ENCODE results near the gene GOLT1A.

GOLT1A gene

GRCh38 chr1:204232526-204232925 lies 18.7 kb upstream of the GOLT1A start:
- no peak overlapping the region for H3K9ac ChIP-seq (ENCODE audit: low read depth, low read length)
- no peaks in the 10 kb centered on the region for H3K4me1 ChIP-seq (ENCODE audit: insufficient read depth, low read length)
- peaks cover 3% of the 10 kb centered on the region; the same call in 1 of the 2 replicates for H3K36me3 ChIP-seq (ENCODE audit: insufficient read depth, low read length)
- H3K9me3 ChIP-seq (ENCODE audit: control insufficient read depth, insufficient read depth, low read length), result no peaks in the 10 kb centered on the region

GRCh38 chr1:204230211-204230610 lies 16.4 kb upstream of the GOLT1A start:
- Histone ChIP-seq H3K4me1 (ENCODE audit: insufficient read depth, low read length) (no peaks in the 10 kb centered on the region), H3K9ac (ENCODE audit: low read depth, low read length) (no peak overlapping the region), H3K36me3 (ENCODE audit: insufficient read depth, low read length) (no peaks in the 10 kb centered on the region), H3K9me3 (ENCODE audit: control insufficient read depth, insufficient read depth, low read length) (no peaks in the 10 kb centered on the region)

- no peaks in the 10 kb centered on the region for H3K36me3 ChIP-seq (ENCODE audit: insufficient read depth, low read length)
- no peaks in the 10 kb centered on the region for H3K9me3 ChIP-seq (ENCODE audit: control insufficient read depth, insufficient read depth, low read length)
- no peak overlapping the region for H3K9ac ChIP-seq (ENCODE audit: low read depth, low read length)
- H3K4me1 ChIP-seq (ENCODE audit: insufficient read depth, low read length), result 0 out of 2 replicates have a peak, but pooled peaks cover 3% of the 10 kb centered on the region
Observed at GRCh38 chr1:204228896-204229295, 15.1 kb upstream of the GOLT1A start.

- Histone ChIP-seq H3K4me1 (ENCODE audit: insufficient read depth, low read length) (0 out of 2 replicates have a peak, but pooled peaks cover 3% of the 10 kb centered on the region), H3K9ac (ENCODE audit: low read depth, low read length) (no peak overlapping the region), H3K36me3 (ENCODE audit: insufficient read depth, low read length) (no peaks in the 10 kb centered on the region), H3K9me3 (ENCODE audit: control insufficient read depth, insufficient read depth, low read length) (no peaks in the 10 kb centered on the region)
Observed at GRCh38 chr1:204227996-204228785, 14.4 kb upstream of the GOLT1A start.

- Histone ChIP-seq H3K36me3 (ENCODE audit: insufficient read depth, low read length) (no peaks in the 10 kb centered on the region), H3K9ac (ENCODE audit: low read depth, low read length) (no peak overlapping the region), H3K4me1 (ENCODE audit: insufficient read depth, low read length) (0 out of 2 replicates have a peak, but pooled peaks cover 3% of the 10 kb centered on the region), H3K9me3 (ENCODE audit: control insufficient read depth, insufficient read depth, low read length) (no peaks in the 10 kb centered on the region)
Observed at GRCh38 chr1:204227351-204227750, 13.6 kb upstream of the GOLT1A start.

GRCh38 chr1:204225841-204226735 lies 12.3 kb upstream of the GOLT1A start:
- no peaks in the 10 kb centered on the region for H3K9me3 ChIP-seq (ENCODE audit: control insufficient read depth, insufficient read depth, low read length)
- H3K9ac ChIP-seq (ENCODE audit: low read depth, low read length), result no peak overlapping the region
- H3K4me1 ChIP-seq (ENCODE audit: insufficient read depth, low read length), result 0 out of 2 replicates have a peak, but pooled peaks cover 3% of the 10 kb centered on the region
- H3K36me3 ChIP-seq (ENCODE audit: insufficient read depth, low read length), result no peaks in the 10 kb centered on the region

GRCh38 chr1:204224655-204225054 lies 10.9 kb upstream of the GOLT1A start:
- Histone ChIP-seq H3K4me1 (ENCODE audit: insufficient read depth, low read length) (0 out of 2 replicates have a peak, but pooled peaks cover 3% of the 10 kb centered on the region), H3K9me3 (ENCODE audit: control insufficient read depth, insufficient read depth, low read length) (no peaks in the 10 kb centered on the region), H3K36me3 (ENCODE audit: insufficient read depth, low read length) (no peaks in the 10 kb centered on the region), H3K9ac (ENCODE audit: low read depth, low read length) (no peak overlapping the region)

GRCh38 chr1:204223129-204223860 lies 9.5 kb upstream of the GOLT1A start:
- no peaks in the 10 kb centered on the region for H3K9me3 ChIP-seq (ENCODE audit: control insufficient read depth, insufficient read depth, low read length)
- H3K4me1 ChIP-seq (ENCODE audit: insufficient read depth, low read length), result 0 out of 2 replicates have a peak, but pooled peaks cover 3% of the 10 kb centered on the region
- no peak overlapping the region for H3K9ac ChIP-seq (ENCODE audit: low read depth, low read length)
- H3K36me3 ChIP-seq (ENCODE audit: insufficient read depth, low read length), result no peaks in the 10 kb centered on the region

- no peaks in the 10 kb centered on the region for H3K9me3 ChIP-seq (ENCODE audit: control insufficient read depth, insufficient read depth, low read length)
Observed at GRCh38 chr1:204222764-204223055, 8.9 kb upstream of the GOLT1A start.

GRCh38 chr1:204222006-204222763 lies 8.4 kb upstream of the GOLT1A start:
- Histone ChIP-seq H3K36me3 (ENCODE audit: insufficient read depth, low read length) (no peaks in the 10 kb centered on the region), H3K9ac (ENCODE audit: low read depth, low read length) (no peak overlapping the region), H3K4me1 (ENCODE audit: insufficient read depth, low read length) (0 out of 2 replicates have a peak, but pooled peaks cover 3% of the 10 kb centered on the region), H3K9me3 (ENCODE audit: control insufficient read depth, insufficient read depth, low read length) (no peaks in the 10 kb centered on the region)

More at GRCh38 chr1:204222764-204223055, 8.9 kb upstream of the GOLT1A start:
- no peak overlapping the region for H3K9ac ChIP-seq (ENCODE audit: low read depth, low read length)
- 0 out of 2 replicates have a peak, but pooled peaks cover 3% of the 10 kb centered on the region for H3K4me1 ChIP-seq (ENCODE audit: insufficient read depth, low read length)
- no peaks in the 10 kb centered on the region for H3K36me3 ChIP-seq (ENCODE audit: insufficient read depth, low read length)

- no peak overlapping the region for H3K9ac ChIP-seq (ENCODE audit: low read depth, low read length)
- no peaks in the 10 kb centered on the region for H3K9me3 ChIP-seq (ENCODE audit: control insufficient read depth, insufficient read depth, low read length)
- 0 out of 2 replicates have a peak, but pooled peaks cover 3% of the 10 kb centered on the region for H3K4me1 ChIP-seq (ENCODE audit: insufficient read depth, low read length)
- H3K36me3 ChIP-seq (ENCODE audit: insufficient read depth, low read length), result no peaks in the 10 kb centered on the region
Observed at GRCh38 chr1:204221271-204221670, 7.5 kb upstream of the GOLT1A start.

- Histone ChIP-seq H3K9ac (ENCODE audit: low read depth, low read length) (no peak overlapping the region), H3K4me1 (ENCODE audit: insufficient read depth, low read length) (0 out of 2 replicates have a peak, but pooled peaks cover 3% of the 10 kb centered on the region), H3K9me3 (ENCODE audit: control insufficient read depth, insufficient read depth, low read length) (no peaks in the 10 kb centered on the region), H3K36me3 (ENCODE audit: insufficient read depth, low read length) (no peaks in the 10 kb centered on the region)
Observed at GRCh38 chr1:204219971-204220616, 6.3 kb upstream of the GOLT1A start.

GRCh38 chr1:204218552-204218951 lies 4.8 kb upstream of the GOLT1A start:
- no peaks in the 10 kb centered on the region for H3K9me3 ChIP-seq (ENCODE audit: control insufficient read depth, insufficient read depth, low read length)
- H3K4me1 ChIP-seq (ENCODE audit: insufficient read depth, low read length), result no peaks in the 10 kb centered on the region
- no peaks in the 10 kb centered on the region for H3K36me3 ChIP-seq (ENCODE audit: insufficient read depth, low read length)
- H3K9ac ChIP-seq (ENCODE audit: low read depth, low read length), result no peak overlapping the region
